Hepatocyte (in vitro differentiated cells): ENCODE data around the gene ACY1. TPM values are rescaled to one million over a fixed set of nuclear protein-coding genes. Genes with fewer than 3 reads are reported as not detected.
"Not testable (repeated sequence)": the region's sequence is repeated elsewhere in the genome, so short reads cannot be mapped to it uniquely, and the experiment has no call there.

Source experiments
- DNase-seq: peaks from one replicate; pipeline ENCODE4 v3.0.0-alpha.2; 2016; ENCODE audit warnings: low spot score
- H2AFZ ChIP-seq: fragments of 200-600 bp; sonication (generic); 2 replicates; pipeline ENCODE4 v1.6.0; 2016; ENCODE audit warnings: antibody characterized with exemption, mild to moderate bottlenecking
- H3K27ac ChIP-seq: fragments of 200-600 bp; sonication (generic); 2 replicates; pipeline ENCODE4 v1.5.1; 2016; ENCODE audit warnings: mild to moderate bottlenecking
- H3K27me3 ChIP-seq: fragments of 200-600 bp; sonication (generic); 2 replicates; pipeline ENCODE4 v1.6.1; 2016
- H3K36me3 ChIP-seq: fragments of 200-600 bp; sonication (generic); replicated peaks from 2 replicates; pipeline ENCODE4 v1.5.1; 2016; ENCODE audit warnings: low read depth; ENCODE audit not compliant: insufficient read depth
- H3K4me1 ChIP-seq: fragments of 200-600 bp; sonication (generic); 2 replicates; pipeline ENCODE4 v1.5.1; 2016; ENCODE audit warnings: mild to moderate bottlenecking, moderate library complexity; ENCODE audit not compliant: insufficient read depth
- H3K4me2 ChIP-seq: fragments of 200-600 bp; sonication (generic); 2 replicates; pipeline ENCODE4 v1.6.0; 2016
- H3K4me3 ChIP-seq: fragments of 200-600 bp; sonication (generic); 2 replicates; pipeline ENCODE4 v1.5.1; 2016; ENCODE audit warnings: mild to moderate bottlenecking
- H3K79me2 ChIP-seq: fragments of 200-600 bp; sonication (generic); 2 replicates; pipeline ENCODE4 v1.6.0; 2017; ENCODE audit warnings: mild to moderate bottlenecking
- H3K9me2 ChIP-seq: fragments of 200-600 bp; sonication (generic); replicated peaks from 2 replicates; pipeline ENCODE4 v1.6.0; 2017; ENCODE audit warnings: mild to moderate bottlenecking; ENCODE audit not compliant: insufficient read depth
- H3K9me3 ChIP-seq: fragments of 200-600 bp; sonication (generic); 2 replicates; pipeline ENCODE4 v1.5.1; 2016; ENCODE audit warnings: low read depth, mild to moderate bottlenecking
- H4K20me1 ChIP-seq: fragments of 200-600 bp; sonication (generic); 2 replicates; pipeline ENCODE4 v1.6.0; 2016; ENCODE audit warnings: mild to moderate bottlenecking; ENCODE audit not compliant: insufficient read depth, poor library complexity, severe bottlenecking
- EZH2 ChIP-seq: fragments of 200-600 bp; sonication (generic); IDR thresholded peaks from 2 replicates; pipeline ENCODE4 v1.6.1; 2016; ENCODE audit warnings: antibody characterized with exemption, mild to moderate bottlenecking, borderline replicate concordance
- EZH2phosphoT487 ChIP-seq: fragments of 200-600 bp; sonication (generic); IDR thresholded peaks from one replicate; pipeline ENCODE4 v1.6.1; 2018; ENCODE audit warnings: antibody characterized with exemption, mild to moderate bottlenecking, low read depth, moderate library complexity; ENCODE audit not compliant: unreplicated experiment, severe bottlenecking
- WGBS: methylation state at CpG from one replicate; pipeline ENCODE4 v1.1.6; 2016; ENCODE audit warnings: low lambda C conversion rate; ENCODE audit errors: missing lambda C conversion rate; 5-methylcytosine and 5-hydroxymethylcytosine counted together
- polyA plus RNA-seq: library from polyadenylated mRNA; unstranded; fragments of >200 nt; fragmentation: Nextera tagmentation; extraction: Ambion mirVana; gene quantifications from 2 replicates; pipeline ENCODE4 v1.2.1, GENCODE V29; 2016
- total RNA-seq: library from RNA; depleted of rRNA; stranded (reverse); fragments of >200 nt; gene quantifications from 2 replicates; pipeline ENCODE4 v1.2.3, GENCODE V29; 2014
- TF ChIP-seq, protein P1 (sequence below): fragments of 200-600 bp; sonication (generic); IDR thresholded peaks from 2 replicates; pipeline ENCODE4 v1.5.1; 2016; ENCODE audit warnings: antibody characterized with exemption, mild to moderate bottlenecking; ENCODE audit not compliant: poor library complexity

ACY1 gene
- total and polyA plus RNA-seq, 2 experiments from 2014 or later: 164 to 183 TPM

DNA sequence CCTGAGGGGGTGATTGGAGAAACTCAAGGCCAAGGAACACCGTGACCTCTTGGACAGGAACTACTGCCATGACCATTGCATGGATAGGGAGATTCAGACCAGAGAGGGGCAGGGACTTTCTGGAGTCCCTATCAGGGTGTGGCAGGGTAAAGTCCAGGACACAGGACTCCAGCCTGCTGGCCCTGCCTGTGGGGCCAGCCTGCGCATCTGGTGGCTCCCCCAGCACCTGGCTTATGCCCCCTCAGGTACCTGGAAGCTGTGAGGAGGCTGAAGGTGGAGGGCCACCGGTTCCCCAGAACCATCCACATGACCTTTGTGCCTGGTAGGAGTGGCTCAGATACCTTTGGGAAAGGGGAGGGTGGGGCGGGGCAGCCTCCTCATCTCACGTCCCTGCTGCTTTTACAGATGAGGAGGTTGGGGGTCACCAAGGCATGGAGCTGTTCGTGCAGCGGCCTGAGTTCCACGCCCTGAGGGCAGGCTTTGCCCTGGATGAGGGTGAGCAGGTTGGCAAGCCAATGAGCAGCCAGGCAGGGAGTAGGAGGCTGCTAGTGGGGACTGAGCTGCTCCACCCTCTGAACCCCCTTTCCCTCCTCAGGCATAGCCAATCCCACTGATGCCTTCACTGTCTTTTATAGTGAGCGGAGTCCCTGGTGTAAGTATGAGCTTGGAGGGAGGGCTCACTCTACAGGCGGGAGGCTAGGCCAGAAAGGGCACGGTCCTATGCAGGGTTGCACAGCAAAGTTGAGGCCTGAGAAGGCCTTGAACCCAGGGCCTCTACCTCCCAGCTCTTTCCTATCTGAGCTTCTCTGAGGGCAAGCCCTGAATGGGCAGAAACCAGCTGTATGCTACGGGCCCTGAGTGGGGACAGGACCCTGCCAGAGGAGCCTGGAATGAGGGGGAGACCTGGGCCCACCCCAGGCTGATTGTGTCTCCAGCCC lies 2.9 kb downstream of the ACY1 start:
- peak overlapping the region; percentile 78 for H3K4me2 ChIP-seq
- H3K4me3 ChIP-seq: no peak overlapping the region
- H3K36me3 ChIP-seq: no peaks in the 10 kb centered on the region
- H3K79me2 ChIP-seq: peaks cover 12% of the 10 kb centered on the region
- H3K9me2 ChIP-seq: no peaks in the 10 kb centered on the region
- 79% methylated on average over 12 of the region's 12 CpGs for WGBS
- TF ChIP-seq EZH2phosphoT487 (no peak), EZH2 (no peak)
- TF ChIP-seq, protein P1, sequence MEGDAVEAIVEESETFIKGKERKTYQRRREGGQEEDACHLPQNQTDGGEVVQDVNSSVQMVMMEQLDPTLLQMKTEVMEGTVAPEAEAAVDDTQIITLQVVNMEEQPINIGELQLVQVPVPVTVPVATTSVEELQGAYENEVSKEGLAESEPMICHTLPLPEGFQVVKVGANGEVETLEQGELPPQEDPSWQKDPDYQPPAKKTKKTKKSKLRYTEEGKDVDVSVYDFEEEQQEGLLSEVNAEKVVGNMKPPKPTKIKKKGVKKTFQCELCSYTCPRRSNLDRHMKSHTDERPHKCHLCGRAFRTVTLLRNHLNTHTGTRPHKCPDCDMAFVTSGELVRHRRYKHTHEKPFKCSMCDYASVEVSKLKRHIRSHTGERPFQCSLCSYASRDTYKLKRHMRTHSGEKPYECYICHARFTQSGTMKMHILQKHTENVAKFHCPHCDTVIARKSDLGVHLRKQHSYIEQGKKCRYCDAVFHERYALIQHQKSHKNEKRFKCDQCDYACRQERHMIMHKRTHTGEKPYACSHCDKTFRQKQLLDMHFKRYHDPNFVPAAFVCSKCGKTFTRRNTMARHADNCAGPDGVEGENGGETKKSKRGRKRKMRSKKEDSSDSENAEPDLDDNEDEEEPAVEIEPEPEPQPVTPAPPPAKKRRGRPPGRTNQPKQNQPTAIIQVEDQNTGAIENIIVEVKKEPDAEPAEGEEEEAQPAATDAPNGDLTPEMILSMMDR: no peak
- DNase-seq: peak; percentile 58
- no peaks in the 10 kb centered on the region for H3K9me3 ChIP-seq
- H3K27ac ChIP-seq: peak overlapping the region; percentile 97
- no peaks in the 10 kb centered on the region for H3K27me3 ChIP-seq
- no peak overlapping the region for H2AFZ ChIP-seq
- H3K4me1 ChIP-seq: peaks cover 30% of the 10 kb centered on the region
- no peaks in the 10 kb centered on the region for H4K20me1 ChIP-seq

DNA sequence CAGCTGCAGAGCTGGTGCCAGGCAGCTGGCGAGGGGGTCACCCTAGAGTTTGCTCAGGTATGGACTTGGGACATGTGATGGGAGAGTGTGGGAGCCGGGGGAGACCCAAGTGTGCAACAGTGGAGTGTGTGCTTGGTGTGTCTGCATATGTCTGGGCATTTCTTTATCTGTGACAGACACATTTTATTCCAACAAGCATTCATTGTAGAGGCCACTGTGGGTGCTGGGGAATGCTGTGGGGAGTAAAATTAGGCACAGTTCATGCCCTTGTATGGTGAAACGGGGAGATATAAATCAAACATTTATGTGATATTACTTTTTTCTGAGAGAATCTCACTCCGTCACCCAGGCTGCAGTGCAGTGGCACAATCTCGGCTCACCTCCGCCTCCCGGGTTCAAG lies 4.2 kb downstream of the ACY1 start:
- Histone ChIP-seq H3K4me2 (no peak overlapping the region), H3K27ac (no peak overlapping the region), H3K9me2 (no peaks in the 10 kb centered on the region), H3K79me2 (peaks cover 11% of the 10 kb centered on the region), H3K4me1 (peaks cover 17% of the 10 kb centered on the region), H2AFZ (no peak overlapping the region), H3K9me3 (no peaks in the 10 kb centered on the region), H3K4me3 (no peak overlapping the region), H3K36me3 (no peaks in the 10 kb centered on the region), H4K20me1 (no peaks in the 10 kb centered on the region), H3K27me3 (no peaks in the 10 kb centered on the region)
- no peak for DNase-seq
- TF ChIP-seq EZH2phosphoT487: no peak
- TF ChIP-seq EZH2: no peak
- TF ChIP-seq, protein P1: no peak
- 96% methylated on average over 7 of the region's 7 CpGs for WGBS

DNA sequence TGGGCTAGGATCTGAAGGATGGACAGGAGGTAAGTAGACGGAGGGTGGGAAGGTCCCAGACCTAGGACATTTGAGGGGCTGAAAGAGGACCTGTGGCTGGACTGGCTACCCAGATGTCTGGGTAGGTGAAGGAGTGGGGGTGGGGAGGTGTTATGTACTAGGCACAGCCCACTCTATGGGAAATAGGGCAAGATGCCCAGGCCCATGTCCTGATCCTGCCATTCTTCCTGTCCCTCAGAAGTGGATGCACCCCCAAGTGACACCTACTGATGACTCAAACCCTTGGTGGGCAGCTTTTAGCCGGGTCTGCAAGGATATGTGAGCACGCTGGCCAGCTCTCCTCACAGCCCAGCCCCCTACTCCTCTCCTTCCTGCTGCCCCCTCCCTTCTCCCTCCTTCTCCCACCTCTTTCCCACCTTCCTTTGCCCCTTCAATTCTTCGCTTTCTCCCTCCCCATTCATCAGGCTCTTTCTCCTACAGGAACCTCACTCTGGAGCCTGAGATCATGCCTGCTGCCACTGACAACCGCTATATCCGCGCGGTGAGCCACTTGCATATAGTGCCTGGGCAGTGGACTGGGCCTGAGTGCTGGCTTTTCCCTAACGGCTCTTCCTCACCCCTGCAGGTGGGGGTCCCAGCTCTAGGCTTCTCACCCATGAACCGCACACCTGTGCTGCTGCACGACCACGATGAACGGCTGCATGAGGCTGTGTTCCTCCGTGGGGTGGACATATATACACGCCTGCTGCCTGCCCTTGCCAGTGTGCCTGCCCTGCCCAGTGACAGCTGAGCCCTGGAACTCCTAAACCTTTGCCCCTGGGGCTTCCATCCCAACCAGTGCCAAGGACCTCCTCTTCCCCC lies 5.2 kb downstream of the ACY1 start:
- no peak overlapping the region for H3K27ac ChIP-seq
- peaks cover 13% of the 10 kb centered on the region for H3K79me2 ChIP-seq
- no peak overlapping the region for H3K4me3 ChIP-seq
- WGBS: 85% methylated on average over 15 of the region's 15 CpGs
- no peak for DNase-seq
- TF ChIP-seq EZH2 (no peak), EZH2phosphoT487 (no peak)
- TF ChIP-seq, protein P1: no peak
- no peaks in the 10 kb centered on the region for H3K9me2 ChIP-seq
- no peaks in the 10 kb centered on the region for H3K27me3 ChIP-seq
- H3K36me3 ChIP-seq: no peaks in the 10 kb centered on the region
- no peak overlapping the region for H3K4me2 ChIP-seq
- H4K20me1 ChIP-seq: no peaks in the 10 kb centered on the region
- H3K9me3 ChIP-seq: no peaks in the 10 kb centered on the region
- no peak overlapping the region for H2AFZ ChIP-seq
- peaks cover 14% of the 10 kb centered on the region for H3K4me1 ChIP-seq

DNA sequence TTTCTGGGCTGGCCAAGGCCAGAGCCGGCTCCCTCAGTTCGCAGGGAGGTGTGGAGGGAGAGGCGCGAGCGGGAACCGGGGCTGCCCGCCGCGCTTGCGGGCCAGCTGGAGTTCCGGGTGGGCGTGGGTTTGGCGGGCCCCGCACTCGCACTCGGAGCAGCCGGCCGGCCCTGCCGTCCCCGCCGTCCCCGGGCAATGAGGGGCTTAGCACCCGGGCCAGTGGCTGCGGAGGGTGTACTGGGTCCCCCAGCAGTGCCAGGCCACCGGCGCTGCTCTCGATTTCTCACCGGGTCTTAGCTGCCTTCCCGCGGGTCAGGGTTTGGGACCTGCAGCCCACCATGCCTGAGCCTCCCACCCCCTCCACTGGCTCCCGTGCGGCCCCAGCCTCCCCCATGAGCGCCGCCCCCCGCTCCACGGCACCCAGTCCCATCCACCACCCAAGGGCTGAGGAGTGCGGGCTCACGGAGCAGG lies 7.2 kb downstream of the ACY1 start:
- not testable (repeated sequence) for H4K20me1 ChIP-seq, H3K27ac ChIP-seq, H2AFZ ChIP-seq, H3K9me2 ChIP-seq, H3K4me2 ChIP-seq, H3K4me3 ChIP-seq, DNase-seq, H3K36me3 ChIP-seq, H3K9me3 ChIP-seq, H3K27me3 ChIP-seq
- WGBS: 97% methylated on average over 30 of the region's 38 CpGs
- H3K79me2 ChIP-seq: peaks cover 20% of the 10 kb centered on the region
- H3K4me1 ChIP-seq: peaks cover 14% of the 10 kb centered on the region
